Activated T-cell treated with anti-CD3 and anti-CD28 coated beads, Interleukin-2, amount 50 U/mL, for 72 hours (primary cell): ENCODE data around the gene DNMT3L. TPM values are rescaled to one million over a fixed set of nuclear protein-coding genes. Genes with fewer than 3 reads are reported as not detected.
"Not testable (repeated sequence)": the region's sequence is repeated elsewhere in the genome, so short reads cannot be mapped to it uniquely, and the experiment has no call there.

Source experiments
- ATAC-seq, 2 donors: fragments of 150-1000 bp; cut with Tn5 transposase; replicated peaks in 1 of 2; 2 replicates each; pipeline ENCODE4 v1.10.0; 2021; ENCODE audit warnings: moderate library complexity in 2 of 2, mild to moderate bottlenecking in 1 of 2
- DNase-seq, 2 donors: peaks; one replicate each; pipeline ENCODE4 v3.0.0; 2021 to 2022; ENCODE audit warnings: mixed read lengths in 1 of 2
- H3K27ac Mint-ChIP-seq: one replicate; pipeline ENCODE4 v1.8.0; 2022; ENCODE audit warnings: mild to moderate bottlenecking, moderate library complexity, mixed read lengths
- H3K27me3 Mint-ChIP-seq: one replicate; pipeline ENCODE4 v1.8.0; 2022; ENCODE audit warnings: low read depth, mixed read lengths
- H3K36me3 Mint-ChIP-seq, 2 donors: one replicate each; pipeline ENCODE4 v1.8.0; 2022; ENCODE audit warnings: mixed read lengths in 2 of 2, mild to moderate bottlenecking in 1 of 2; ENCODE audit not compliant: insufficient read depth in 2 of 2
- H3K4me1 Mint-ChIP-seq: one replicate; pipeline ENCODE4 v1.8.0; 2022; ENCODE audit warnings: low read depth, mixed read lengths
- H3K4me3 Mint-ChIP-seq, 2 donors: one replicate each; pipeline ENCODE4 v1.8.0; 2022; ENCODE audit warnings: mild to moderate bottlenecking in 2 of 2, mixed read lengths in 2 of 2, moderate library complexity in 2 of 2
- H3K9me3 Mint-ChIP-seq, 2 donors: one replicate each; pipeline ENCODE4 v1.8.0; 2022; ENCODE audit warnings: mixed read lengths in 2 of 2
- total RNA-seq, 2 donors: library from RNA; stranded (reverse); gene quantifications; one replicate each; pipeline ENCODE4 v1.2.3, GENCODE V29; 2022

The DNMT3L gene
- total RNA-seq, 2 donors from 2014 or later = not detected

GRCh38 chr21:44260791-44261631, 686 bp downstream of the DNMT3L start:
- H3K4me3 Mint-ChIP-seq = no peak overlapping the region
- H3K9me3 Mint-ChIP-seq = no peaks in the 10 kb centered on the region
- no peaks in the 10 kb centered on the region for H3K4me1 Mint-ChIP-seq
- no peaks in the 10 kb centered on the region for H3K36me3 Mint-ChIP-seq
- no peak overlapping the region for H3K27ac Mint-ChIP-seq
- DNase-seq (no peak), ATAC-seq (no peak)
- no peaks in the 10 kb centered on the region for H3K27me3 Mint-ChIP-seq

DNA sequence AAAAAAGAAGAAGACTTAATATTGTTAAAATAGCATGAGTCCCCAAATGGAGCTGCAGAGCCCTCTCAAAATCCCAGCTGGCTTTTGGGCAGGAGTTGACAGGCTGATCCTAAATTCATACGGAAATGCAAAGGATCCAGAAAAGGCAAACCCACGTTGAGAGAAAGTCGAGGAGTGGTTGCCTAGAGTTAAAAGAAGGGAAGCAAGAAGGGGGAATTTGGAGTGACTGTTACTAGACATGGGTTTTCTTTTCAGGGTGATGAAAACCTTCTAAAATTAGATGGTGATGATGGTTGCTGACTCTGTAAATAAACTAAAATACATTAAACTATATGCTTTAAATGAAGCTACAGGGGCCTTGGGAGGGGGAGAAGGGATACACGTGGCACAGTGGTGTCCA, 1.6 kb downstream of the DNMT3L start:
- Mint-ChIP-seq H3K27ac (no peak overlapping the region), H3K4me1 (no peaks in the 10 kb centered on the region), H3K27me3 (no peaks in the 10 kb centered on the region), H3K9me3 (no peaks in the 10 kb centered on the region), H3K36me3 (no peaks in the 10 kb centered on the region), H3K4me3 (no peak overlapping the region)
- no peak for ATAC-seq
- DNase-seq = no peak

DNA sequence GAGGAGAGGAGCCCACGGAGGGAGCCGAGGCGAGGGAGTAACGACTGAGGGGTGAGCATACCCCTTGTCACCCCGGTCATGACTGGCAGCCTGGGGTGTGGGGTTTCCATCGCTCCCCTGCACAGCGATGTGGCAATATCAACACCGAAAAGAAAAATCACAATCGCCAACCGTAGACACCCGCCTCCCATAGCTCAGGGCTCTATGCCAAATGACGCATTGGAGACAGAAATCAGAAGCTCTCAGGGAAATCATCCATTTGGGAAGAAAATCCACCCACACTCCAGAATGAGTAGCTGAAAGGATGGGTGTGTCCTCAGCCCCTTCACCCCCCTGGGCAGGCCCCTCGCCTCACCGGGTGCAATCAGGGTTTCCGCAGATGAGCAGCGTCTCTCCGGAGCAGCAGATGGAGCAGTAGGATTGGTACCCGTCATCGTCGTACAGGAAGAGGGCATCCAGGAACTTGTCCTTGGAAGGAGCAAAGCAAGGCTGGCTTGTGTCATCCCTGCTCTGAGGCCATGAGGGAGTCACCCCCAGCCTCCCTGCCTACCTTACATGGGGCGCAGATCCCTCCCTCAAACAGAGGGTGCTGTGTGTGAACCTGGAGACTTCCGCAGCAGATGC, 2.5 kb downstream of the DNMT3L start:
- Mint-ChIP-seq H3K9me3 (no peaks in the 10 kb centered on the region), H3K27me3 (no peaks in the 10 kb centered on the region), H3K4me3 (no peak overlapping the region), H3K4me1 (no peaks in the 10 kb centered on the region), H3K27ac (no peak overlapping the region), H3K36me3 (no peaks in the 10 kb centered on the region)
- no peak for DNase-seq
- no peak for ATAC-seq

DNA sequence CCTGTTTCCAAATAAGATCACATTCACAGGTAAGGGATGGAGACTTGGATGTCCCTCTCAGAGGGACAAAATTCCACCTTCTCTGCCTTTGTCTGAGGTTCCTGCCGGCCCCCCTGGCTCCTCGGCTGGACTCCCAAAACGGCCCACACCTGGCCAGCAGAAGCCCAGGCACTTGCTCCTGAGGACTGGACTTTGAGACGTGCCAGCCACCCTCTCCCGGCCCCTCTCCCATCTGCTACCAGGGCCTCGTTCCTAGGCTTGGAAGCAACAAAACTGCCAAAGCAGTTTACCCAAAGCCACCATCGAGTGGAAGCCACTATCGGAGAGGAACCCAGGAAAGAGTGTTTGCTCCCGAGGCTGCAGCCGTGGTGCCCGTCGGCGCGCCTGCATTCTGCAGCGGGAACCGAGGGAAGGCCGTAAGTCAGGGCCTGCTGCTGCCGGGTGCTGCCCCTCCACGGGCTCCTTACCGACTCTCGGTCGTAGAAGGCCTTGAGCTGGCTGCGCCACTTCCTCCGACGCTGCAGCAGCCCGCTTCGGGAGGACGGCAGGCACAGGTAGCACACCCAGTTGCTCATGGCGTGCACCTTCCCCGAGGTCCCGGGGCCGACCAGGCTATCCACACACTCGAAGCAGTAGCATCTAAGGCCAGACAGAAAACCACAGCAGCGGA, 3.5 kb downstream of the DNMT3L start:
- Mint-ChIP-seq H3K4me3 (no peak overlapping the region), H3K36me3 (no peaks in the 10 kb centered on the region), H3K27me3 (no peaks in the 10 kb centered on the region), H3K9me3 (no peaks in the 10 kb centered on the region), H3K4me1 (no peaks in the 10 kb centered on the region), H3K27ac (no peak overlapping the region)
- ATAC-seq (no peak), DNase-seq (no peak)

GRCh38 chr21:44255511-44255981, 6.2 kb downstream of the DNMT3L start:
- ATAC-seq (no peak), DNase-seq (no peak)
- Mint-ChIP-seq H3K4me3 (no peak overlapping the region), H3K27me3 (no peaks in the 10 kb centered on the region), H3K36me3 (no peaks in the 10 kb centered on the region), H3K9me3 (no peaks in the 10 kb centered on the region), H3K4me1 (no peaks in the 10 kb centered on the region), H3K27ac (no peak overlapping the region)

DNA sequence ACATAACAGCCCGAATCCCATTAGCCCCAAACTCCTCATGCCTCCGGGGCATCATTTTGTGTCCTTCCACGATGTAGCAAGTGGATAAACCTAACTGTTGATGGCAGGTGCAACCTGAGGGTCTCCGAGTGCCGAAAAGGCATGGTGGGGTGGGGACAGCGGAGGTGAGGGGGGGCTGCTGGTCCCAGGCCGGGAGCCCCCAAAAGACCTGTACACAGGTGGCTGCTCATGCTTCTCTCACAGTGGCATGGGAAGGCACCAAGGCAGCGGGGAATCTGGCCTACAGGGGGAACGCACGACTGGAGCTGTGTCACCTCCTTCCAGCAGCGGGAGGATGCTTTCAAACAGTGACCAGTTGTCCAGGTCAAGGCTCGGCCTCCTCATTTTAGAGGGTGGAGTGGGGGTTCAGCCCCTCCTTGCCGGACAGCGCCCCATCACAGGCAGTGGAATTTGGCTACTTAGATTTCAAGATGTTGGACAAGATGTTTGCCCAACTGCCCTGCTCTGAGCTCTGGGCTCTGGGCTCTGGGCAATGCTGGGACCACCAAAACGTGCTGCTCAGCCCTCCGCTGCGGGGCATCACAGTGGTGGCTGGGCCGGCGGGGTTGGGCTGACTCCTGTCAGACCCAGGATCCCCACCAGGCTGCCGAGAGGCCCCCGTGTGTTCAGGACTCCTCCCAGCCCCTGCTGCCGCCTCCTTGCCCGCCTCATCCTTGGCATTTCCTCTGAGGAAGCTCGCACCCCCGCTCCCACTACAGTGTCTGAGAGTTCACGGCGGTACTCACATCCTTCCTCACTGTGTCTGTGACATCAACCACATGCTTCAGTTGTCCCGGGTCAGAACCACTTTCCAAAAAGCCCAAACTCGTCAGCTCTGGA, 7.6 kb downstream of the DNMT3L start:
- DNase-seq (no peak), ATAC-seq (no peak)
- H3K4me1 Mint-ChIP-seq = no peaks in the 10 kb centered on the region
- H3K4me3 Mint-ChIP-seq = no peak overlapping the region
- H3K27me3 Mint-ChIP-seq = no peaks in the 10 kb centered on the region
- no peak overlapping the region for H3K27ac Mint-ChIP-seq
- no peaks in the 10 kb centered on the region for H3K9me3 Mint-ChIP-seq
- H3K36me3 Mint-ChIP-seq = no peaks in the 10 kb centered on the region

DNA sequence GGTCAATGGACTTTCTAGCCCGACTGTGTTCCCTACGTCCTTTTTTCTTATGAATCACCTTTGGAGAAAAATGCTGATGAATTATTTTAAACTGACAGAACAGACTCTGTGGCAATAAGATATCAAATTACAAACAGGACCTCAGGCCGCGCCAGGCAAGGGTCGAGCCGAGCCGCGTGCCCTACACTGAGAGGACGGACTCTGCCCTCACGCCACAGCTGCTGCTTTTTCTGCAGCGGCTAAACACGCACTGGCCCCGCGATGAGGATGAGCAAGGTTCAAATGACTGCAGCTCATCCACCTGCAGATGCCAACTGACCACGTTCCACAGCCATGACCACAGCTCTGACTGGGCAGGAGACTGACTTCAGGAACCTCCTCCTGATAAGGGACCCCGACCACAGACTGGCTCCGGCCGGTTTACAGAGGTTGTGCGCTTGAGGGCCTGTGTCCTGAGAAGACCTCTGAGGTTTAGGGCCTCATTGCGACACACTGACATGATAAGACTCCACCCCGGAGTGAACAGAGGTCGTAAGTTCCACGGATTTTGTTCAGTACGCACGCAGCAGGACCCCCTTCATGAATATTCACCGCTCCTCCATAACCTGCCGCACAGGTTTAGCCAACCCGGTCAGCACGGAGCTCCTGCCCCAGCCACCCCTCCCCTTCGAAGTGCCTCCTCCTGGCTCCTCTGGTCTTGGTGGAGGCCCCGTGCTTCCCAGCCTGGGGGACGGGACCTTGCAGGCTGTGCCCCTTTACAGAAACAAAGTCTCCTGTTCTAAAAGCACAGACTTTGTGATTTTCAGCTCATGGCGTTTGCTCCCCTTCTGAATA, 12.3 kb downstream of the DNMT3L start:
- not testable (repeated sequence) for H3K4me1 Mint-ChIP-seq, H3K9me3 Mint-ChIP-seq, H3K4me3 Mint-ChIP-seq, H3K27ac Mint-ChIP-seq, H3K27me3 Mint-ChIP-seq, DNase-seq, H3K36me3 Mint-ChIP-seq, ATAC-seq

DNA sequence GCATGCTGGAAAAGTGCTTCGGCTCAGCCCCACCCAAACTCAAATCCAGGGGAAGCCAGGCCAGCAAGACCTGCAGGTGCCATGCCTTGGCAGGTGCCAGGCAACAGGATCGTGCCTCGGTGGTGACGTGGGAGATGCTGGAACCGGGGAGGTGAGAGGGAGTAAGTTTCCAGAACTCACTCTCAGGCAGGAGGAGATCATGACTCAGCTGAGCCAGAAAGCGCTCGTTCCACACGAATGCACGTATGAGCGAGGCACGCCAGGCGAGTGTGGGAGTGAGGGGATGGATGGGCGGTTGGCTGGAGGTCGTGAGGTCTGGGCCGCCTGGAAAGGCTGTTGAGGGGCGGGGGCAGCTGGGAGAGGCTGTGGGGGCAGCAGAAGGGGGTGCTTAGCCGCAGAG, 13.8 kb downstream of the DNMT3L start:
- H3K27me3 Mint-ChIP-seq, DNase-seq, H3K4me1 Mint-ChIP-seq, H3K9me3 Mint-ChIP-seq, ATAC-seq, H3K27ac Mint-ChIP-seq, H3K4me3 Mint-ChIP-seq, H3K36me3 Mint-ChIP-seq: not testable (repeated sequence)

DNA sequence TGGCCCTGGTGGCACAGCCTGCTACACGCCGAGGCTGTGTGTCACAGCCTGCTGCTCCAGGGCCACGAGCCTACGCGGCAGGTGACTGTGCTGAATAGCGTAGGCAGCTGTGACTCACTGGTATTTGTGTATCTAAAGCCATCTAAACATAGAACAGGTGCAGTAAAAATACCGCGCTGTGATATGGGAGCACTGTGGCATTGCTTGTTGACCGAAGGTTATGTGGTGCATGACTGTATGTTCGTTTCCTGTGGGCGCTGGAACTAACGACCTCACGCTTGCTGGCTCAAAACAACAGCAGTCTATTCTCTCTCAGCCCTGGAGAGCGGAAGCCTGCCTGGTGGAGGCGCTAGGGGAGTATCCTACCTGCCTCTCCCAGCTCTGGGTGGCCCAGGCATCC, 17.7 kb downstream of the DNMT3L start:
- H3K27ac Mint-ChIP-seq = not testable (repeated sequence)

GRCh38 chr21:44241281-44241680, 20.4 kb downstream of the DNMT3L start:
- not testable (repeated sequence) for H3K4me3 Mint-ChIP-seq, H3K36me3 Mint-ChIP-seq, H3K27ac Mint-ChIP-seq, H3K27me3 Mint-ChIP-seq, H3K9me3 Mint-ChIP-seq, H3K4me1 Mint-ChIP-seq, DNase-seq
- ATAC-seq = peak; percentile 31 to 35

More for the DNA sequence above, 17.7 kb downstream of the DNMT3L start:
- not testable (repeated sequence) for H3K4me3 Mint-ChIP-seq, DNase-seq, H3K4me1 Mint-ChIP-seq, H3K9me3 Mint-ChIP-seq, H3K36me3 Mint-ChIP-seq, H3K27me3 Mint-ChIP-seq
- peak; percentile 84 to 88 for ATAC-seq

GRCh38 chr21:44240842-44241241, 20.9 kb downstream of the DNMT3L start, which contains the start of gene ICOSLG:
ICOSLG (minus strand) TSS chr21:44240943; CDS start chr21:44240817, 126 bp downstream.
- H3K27ac Mint-ChIP-seq, H3K9me3 Mint-ChIP-seq, H3K4me3 Mint-ChIP-seq, DNase-seq, H3K4me1 Mint-ChIP-seq, H3K27me3 Mint-ChIP-seq, H3K36me3 Mint-ChIP-seq: not testable (repeated sequence)
- ATAC-seq = peak; percentile 55

- H3K27me3 Mint-ChIP-seq, H3K4me3 Mint-ChIP-seq, DNase-seq, H3K4me1 Mint-ChIP-seq, H3K27ac Mint-ChIP-seq, H3K9me3 Mint-ChIP-seq, H3K36me3 Mint-ChIP-seq: not testable (repeated sequence)
- ATAC-seq = peak in 1 of 2 donors; percentile 8
Observed at GRCh38 chr21:44240353-44240752, 21.3 kb downstream of the DNMT3L start.
